Activated CD4-positive, CD25-positive, alpha-beta regulatory T cell (primary cell): ENCODE results near the gene ABHD10.

Experiments used
- DNase-seq, 4 experiments: peaks; one replicate each; lab custom pipeline; 2025; lab: John Stamatoyannopoulos, UW

ABHD10 gene

GRCh38 chr3:111978583-111979433 lies at the start of gene ABHD10:
ABHD10 (plus strand) TSS chr3:111979026; CDS start chr3:111979062, 36 bp downstream.
- DNase-seq, result peak; percentile 92 to 94 (median 92)

- DNase-seq, result no peak
These were observed 49.3 kb upstream of the ABHD10 start for GRCh38 chr3:111929484-111929883.

GRCh38 chr3:111932946-111933345 lies 45.9 kb upstream of the ABHD10 start:
- no peak for DNase-seq

- no peak for DNase-seq
These were observed 42.5 kb upstream of the ABHD10 start for GRCh38 chr3:111936191-111936841.

GRCh38 chr3:111936967-111937366 lies 41.9 kb upstream of the ABHD10 start:
- no peak for DNase-seq

GRCh38 chr3:111937871-111938270 lies 41.0 kb upstream of the ABHD10 start:
- DNase-seq, result no peak

GRCh38 chr3:111939873-111940272 lies 39.0 kb upstream of the ABHD10 start:
- DNase-seq, result no peak

- no peak for DNase-seq
These were observed 35.3 kb upstream of the ABHD10 start for GRCh38 chr3:111943533-111943932.

- no peak for DNase-seq
These were observed 34.5 kb upstream of the ABHD10 start for GRCh38 chr3:111944372-111944771.

GRCh38 chr3:111947231-111947630 lies 31.6 kb upstream of the ABHD10 start:
- DNase-seq, result no peak

GRCh38 chr3:111948786-111949185 lies 30.0 kb upstream of the ABHD10 start:
- no peak for DNase-seq

GRCh38 chr3:111949712-111950111 lies 29.1 kb upstream of the ABHD10 start:
- no peak for DNase-seq

GRCh38 chr3:111951032-111951431 lies 27.8 kb upstream of the ABHD10 start:
- DNase-seq, result no peak

- no peak for DNase-seq
These were observed 26.7 kb upstream of the ABHD10 start for GRCh38 chr3:111952086-111952485.

- no peak for DNase-seq
These were observed 25.9 kb upstream of the ABHD10 start for GRCh38 chr3:111952866-111953450.

- DNase-seq, result no peak
These were observed 24.4 kb upstream of the ABHD10 start for GRCh38 chr3:111954228-111954990.

- no peak for DNase-seq
These were observed 22.9 kb upstream of the ABHD10 start for GRCh38 chr3:111955876-111956275.

GRCh38 chr3:111956449-111956848 lies 22.4 kb upstream of the ABHD10 start:
- no peak for DNase-seq

- DNase-seq, result no peak
These were observed 21.7 kb upstream of the ABHD10 start for GRCh38 chr3:111956995-111957734.

GRCh38 chr3:111961461-111962164 lies 17.2 kb upstream of the ABHD10 start:
- DNase-seq, result no peak

- DNase-seq, result no peak
These were observed 15.4 kb upstream of the ABHD10 start for GRCh38 chr3:111963424-111963823.
